G401.6 (cell line): Measurements from ENCODE around the gene TRIM29.

Source experiments
- FAIRE-seq: peaks from 2 replicates; lab custom pipeline; 2012; peaks lifted over from hg19 to GRCh38; lab: Jason Lieb, UNC

The TRIM29 gene

GRCh38 chr11:120096369-120097191 lies 41.3 kb downstream of the TRIM29 start:
- no peak for FAIRE-seq

GRCh38 chr11:120095516-120095915 lies 42.4 kb downstream of the TRIM29 start:
- no peak for FAIRE-seq

GRCh38 chr11:120091701-120092100 lies 46.2 kb downstream of the TRIM29 start:
- FAIRE-seq = no peak

GRCh38 chr11:120091121-120091520 lies 46.8 kb downstream of the TRIM29 start:
- no peak for FAIRE-seq

- FAIRE-seq = no peak
Observed at GRCh38 chr11:120090411-120090810, 47.5 kb downstream of the TRIM29 start.

- FAIRE-seq = no peak
Observed at GRCh38 chr11:120089036-120090001, 48.6 kb downstream of the TRIM29 start.

- no peak for FAIRE-seq
Observed at GRCh38 chr11:120088056-120088455, 49.9 kb downstream of the TRIM29 start.

- FAIRE-seq = no peak
Observed at GRCh38 chr11:120086651-120087050, 51.3 kb downstream of the TRIM29 start.

GRCh38 chr11:120079750-120080610 lies 57.9 kb downstream of the TRIM29 start:
- FAIRE-seq = no peak

GRCh38 chr11:120078397-120078796 lies 59.5 kb downstream of the TRIM29 start:
- FAIRE-seq = no peak

GRCh38 chr11:120074076-120074475 lies 63.8 kb downstream of the TRIM29 start:
- no peak for FAIRE-seq

- no peak for FAIRE-seq
Observed at GRCh38 chr11:120073196-120073595, 64.7 kb downstream of the TRIM29 start.

- FAIRE-seq = no peak
Observed at GRCh38 chr11:120068114-120068573, 69.8 kb downstream of the TRIM29 start.

GRCh38 chr11:120067438-120068113 lies 70.3 kb downstream of the TRIM29 start:
- FAIRE-seq = no peak

GRCh38 chr11:120066738-120067437 lies 71.0 kb downstream of the TRIM29 start:
- no peak for FAIRE-seq

GRCh38 chr11:120065876-120066275 lies 72.0 kb downstream of the TRIM29 start:
- FAIRE-seq = no peak

- no peak for FAIRE-seq
Observed at GRCh38 chr11:120065176-120065575, 72.7 kb downstream of the TRIM29 start.

- no peak for FAIRE-seq
Observed at GRCh38 chr11:120064341-120064740, 73.6 kb downstream of the TRIM29 start.

- FAIRE-seq = no peak
Observed at GRCh38 chr11:120063686-120064340, 74.1 kb downstream of the TRIM29 start.

- FAIRE-seq = no peak
Observed at GRCh38 chr11:120062561-120062930, 75.4 kb downstream of the TRIM29 start.
